HG03280 (cell line): ENCODE measurements around the gene POLR3E.
"Not testable (repeated sequence)": the region's sequence is repeated elsewhere in the genome, so short reads cannot be mapped to it uniquely, and the experiment has no call there.

Experiments
- ATAC-seq: cut with Tn5 transposase; IDR thresholded peaks from one replicate; pipeline ENCODE4 v1.9.1; 2021; ENCODE audit warnings: mild to moderate bottlenecking, moderate library complexity; ENCODE audit not compliant: unreplicated experiment

The POLR3E gene

GRCh38 chr16:22360963-22361659 is 63.9 kb downstream of the POLR3E start:
- ATAC-seq = no peak

- no peak for ATAC-seq
Observed at GRCh38 chr16:22364241-22364640, 67.0 kb downstream of the POLR3E start.

- ATAC-seq = no peak
Observed at GRCh38 chr16:22366371-22366770, 69.2 kb downstream of the POLR3E start.

GRCh38 chr16:22366889-22367288 is 69.7 kb downstream of the POLR3E start:
- ATAC-seq = no peak

- not testable (repeated sequence) for ATAC-seq
Observed at GRCh38 chr16:22368200-22368826, 71.1 kb downstream of the POLR3E start.

- ATAC-seq = no peak
Observed at GRCh38 chr16:22369221-22369811, 72.1 kb downstream of the POLR3E start.

- no peak for ATAC-seq
Observed at GRCh38 chr16:22370038-22370820, 73.0 kb downstream of the POLR3E start.

- ATAC-seq = no peak
Observed at GRCh38 chr16:22372882-22373661, 75.9 kb downstream of the POLR3E start.

- peak; percentile 8 for ATAC-seq
Observed at GRCh38 chr16:22373662-22374310, 76.6 kb downstream of the POLR3E start.

GRCh38 chr16:22374311-22375116 is 77.3 kb downstream of the POLR3E start, which contains the start of gene CDR2:
Gene CDR2 (minus strand): TSS chr16:22374619. CDS start chr16:22374309, 310 bp downstream.
- ATAC-seq = peak; percentile 92

- no peak for ATAC-seq
Observed at GRCh38 chr16:22375117-22375962, 78.1 kb downstream of the POLR3E start.

GRCh38 chr16:22375963-22376640 is 78.9 kb downstream of the POLR3E start:
- ATAC-seq = no peak

- no peak for ATAC-seq
Observed at GRCh38 chr16:22379656-22380055, 82.4 kb downstream of the POLR3E start.

GRCh38 chr16:22380529-22380928 is 83.3 kb downstream of the POLR3E start:
- ATAC-seq = no peak

- ATAC-seq = no peak
Observed at GRCh38 chr16:22381392-22381791, 84.2 kb downstream of the POLR3E start.

- ATAC-seq = no peak
Observed at GRCh38 chr16:22383827-22384226, 86.6 kb downstream of the POLR3E start.
